IMR-90 (cell line): ENCODE data around the gene DHRS3. TPM values are rescaled to one million over a fixed set of nuclear protein-coding genes. Genes with fewer than 3 reads are reported as not detected.
A peak's percentile ranks its signal among the peaks of the same experiment; 100 is the strongest.

Source experiments
- ATAC-seq: fragments of 200-7000 bp; cut with Tn5 transposase; 2 replicates; pipeline ENCODE4 v1.9.1; 2020; ENCODE audit warnings: low read depth, mild to moderate bottlenecking, moderate library complexity
- BruUV-seq: library from RNA; stranded (reverse); fragments of 400-500 nt; replicated peaks from 2 replicates; lab custom pipeline; 2021; lab: Mats Ljungman, UMichigan
- CTCF ChIA-PET: fragments of 300-600 bp; formaldehyde crosslinking; extraction: SDS; loops from one replicate; lab custom pipeline; 2021; ENCODE audit warnings: antibody characterized with exemption; lab: Yijun Ruan, JAX
- POLR2A ChIA-PET: fragments of 300-600 bp; sonication (Branson Sonifier 250); formaldehyde crosslinking; loops from one replicate; lab custom pipeline; 2022; ENCODE audit warnings: antibody characterized with exemption; ENCODE audit not compliant: unreplicated experiment; lab: Charles Lee
- DNase-seq: peaks from one replicate; pipeline ENCODE4 v3.0.0; 2013
- H2AFZ ChIP-seq: replicated peaks from 2 replicates; pipeline ENCODE3; 2013; ENCODE audit warnings: low read length, mild to moderate bottlenecking; ENCODE audit not compliant: poor library complexity
- H2AK5ac ChIP-seq: 2 replicates; pipeline ENCODE4 v1.6.1; 2013; ENCODE audit warnings: low read depth, low read length, inconsistent platforms
- H2AK9ac ChIP-seq: replicated peaks from 2 replicates; pipeline ENCODE3; 2013; ENCODE audit warnings: mild to moderate bottlenecking, low read depth, low read length, moderate library complexity; ENCODE audit not compliant: poor library complexity
- H2BK120ac ChIP-seq: 2 replicates; pipeline ENCODE4 v1.6.1; 2013; ENCODE audit warnings: low read depth, low read length, inconsistent platforms
- H2BK15ac ChIP-seq: 3 replicates; pipeline ENCODE4 v1.6.1; 2013; ENCODE audit warnings: low read depth, low read length, inconsistent platforms
- H2BK20ac ChIP-seq: 2 replicates; pipeline ENCODE4 v1.6.1; 2013; ENCODE audit warnings: low read depth, mild to moderate bottlenecking, inconsistent platforms, low read length, moderate library complexity
- H2BK5ac ChIP-seq: 2 replicates; pipeline ENCODE4 v1.6.1; 2013; ENCODE audit warnings: mild to moderate bottlenecking, low read depth, low read length, inconsistent platforms; ENCODE audit not compliant: poor library complexity, severe bottlenecking
- H3K14ac ChIP-seq: replicated peaks from 2 replicates; pipeline ENCODE4 v1.6.1; 2013; ENCODE audit warnings: low read depth, low read length, inconsistent platforms
- H3K18ac ChIP-seq: 2 replicates; pipeline ENCODE4 v1.6.1; 2013; ENCODE audit warnings: low read depth, low read length, control low read depth
- H3K23ac ChIP-seq: 2 replicates; pipeline ENCODE4 v1.6.1; 2013; ENCODE audit warnings: low read depth, low read length, inconsistent platforms
- H3K27ac ChIP-seq: 2 replicates; pipeline ENCODE4 v1.5.1; 2013; ENCODE audit warnings: mild to moderate bottlenecking, control low read depth, low read length; ENCODE audit not compliant: insufficient read depth
- H3K27me3 ChIP-seq: 2 replicates; pipeline ENCODE4 v1.6.1; 2013; ENCODE audit warnings: low read length; ENCODE audit not compliant: control insufficient read depth, insufficient read depth
- H3K36me3 ChIP-seq: 2 replicates; pipeline ENCODE4 v1.6.1; 2013; ENCODE audit warnings: low read length, mixed read lengths; ENCODE audit not compliant: control insufficient read depth, insufficient read depth
- H3K4ac ChIP-seq: 2 replicates; pipeline ENCODE4 v1.6.1; 2013; ENCODE audit warnings: low read depth, low read length, inconsistent platforms
- H3K4me1 ChIP-seq: 2 replicates; pipeline ENCODE4 v1.6.1; 2013; ENCODE audit warnings: low read length, mixed read lengths; ENCODE audit not compliant: control insufficient read depth, insufficient read depth
- H3K4me2 ChIP-seq: 2 replicates; pipeline ENCODE4 v1.6.1; 2013; ENCODE audit warnings: low read depth, mild to moderate bottlenecking, control low read depth, low read length, moderate library complexity
- H3K4me3 ChIP-seq: 2 replicates; pipeline ENCODE4 v1.5.1; 2013; ENCODE audit warnings: low read depth, mild to moderate bottlenecking, control low read depth, low read length, moderate library complexity; ENCODE audit not compliant: insufficient read depth
- H3K56ac ChIP-seq: 2 replicates; pipeline ENCODE4 v1.6.1; 2013; ENCODE audit warnings: low read length, inconsistent platforms; ENCODE audit not compliant: insufficient read depth; ENCODE audit errors: extremely low read depth
- H3K79me1 ChIP-seq, 2 experiments: 2 replicates each; pipeline ENCODE4 v1.6.1; 2013; ENCODE audit warnings: low read length in 2 of 2, inconsistent platforms in 1 of 2, low read depth in 1 of 2
- H3K9ac ChIP-seq: 2 replicates; pipeline ENCODE4 v1.6.1; 2013; ENCODE audit warnings: low read depth, low read length, control low read depth
- H3K9me1 ChIP-seq: 2 replicates; pipeline ENCODE4 v1.6.1; 2013; ENCODE audit warnings: low read length, inconsistent platforms; ENCODE audit not compliant: insufficient read depth
- H3K9me3 ChIP-seq: 2 replicates; pipeline ENCODE4 v1.6.1; 2013; ENCODE audit warnings: low read length; ENCODE audit not compliant: control insufficient read depth, insufficient read depth
- H4K20me1 ChIP-seq: 2 replicates; pipeline ENCODE4 v1.6.1; 2013; ENCODE audit warnings: low read length, inconsistent platforms; ENCODE audit not compliant: insufficient read depth
- H4K5ac ChIP-seq: 2 replicates; pipeline ENCODE4 v1.6.1; 2013; ENCODE audit warnings: mild to moderate bottlenecking, low read depth, low read length, control low read depth
- H4K8ac ChIP-seq, 2 experiments: 2 replicates each; pipeline ENCODE4 v1.6.1; 2013; ENCODE audit warnings: low read depth in 2 of 2, low read length in 2 of 2, control low read depth in 1 of 2, inconsistent platforms in 1 of 2
- H4K91ac ChIP-seq: 2 replicates; pipeline ENCODE4 v1.6.1; 2013; ENCODE audit warnings: low read depth, low read length, inconsistent platforms; ENCODE audit not compliant: insufficient read depth
- CEBPB ChIP-seq: IDR thresholded peaks from 2 replicates; pipeline ENCODE4 v1.6.1; 2012; ENCODE audit warnings: low read depth, low read length, improper control_type of control experiment
- CHD1 ChIP-seq: IDR thresholded peaks from 2 replicates; pipeline ENCODE4 v1.6.1; 2012; ENCODE audit warnings: low read depth, low read length, improper control_type of control experiment
- CTCF ChIP-seq: conservative IDR thresholded peaks from 2 replicates; pipeline ENCODE4 v1.5.1; 2012; ENCODE audit warnings: mild to moderate bottlenecking, low read depth, low read length, improper control_type of control experiment
- MAZ ChIP-seq: IDR thresholded peaks from 2 replicates; pipeline ENCODE4 v1.6.1; 2012; ENCODE audit warnings: low read depth, mild to moderate bottlenecking, low read length, improper control_type of control experiment, moderate library complexity, borderline replicate concordance
- MXI1 ChIP-seq: IDR thresholded peaks from 2 replicates; pipeline ENCODE4 v1.6.1; 2012; ENCODE audit warnings: low read depth, mild to moderate bottlenecking, low read length, moderate library complexity, borderline replicate concordance
- RCOR1 ChIP-seq: IDR thresholded peaks from 2 replicates; pipeline ENCODE4 v1.6.1; 2012; ENCODE audit warnings: mild to moderate bottlenecking, low read length, improper control_type of control experiment; ENCODE audit not compliant: insufficient replicate concordance
- WGBS, 2 experiments: methylation state at CpG; one replicate each; pipeline versions ENCODE4 v1.1.5 to v1.1.7; 2013; ENCODE audit warnings: missing lambda C conversion rate in 2 of 2; ENCODE audit not compliant: insufficient read length in 1 of 2; ENCODE audit errors: extremely low coverage in 2 of 2; 5-methylcytosine and 5-hydroxymethylcytosine counted together
- dilution Hi-C: fragments of 300-500 bp; cut with HindIII; formaldehyde crosslinking; loops from one replicate; pipeline ENCODE4 v1.14.3; 2018; ENCODE audit warnings: low sequenced_read_pairs; ENCODE audit not compliant: unreplicated experiment
- in situ Hi-C: fragments of 300-500 bp; cut with MboI; formaldehyde crosslinking; loops from 3 replicates; pipeline ENCODE4 v1.14.3; 2019; ENCODE audit warnings: low sequenced_read_pairs, inconsistent platforms, mixed read lengths
- intact Hi-C: fragments of 100-400 bp; cut with micrococcal nuclease; formaldehyde crosslinking; loops from 2 replicates; pipeline ENCODE4 v1.10.0; 2022
- polyA plus RNA-seq, 3 experiments: library from polyadenylated mRNA; depleted of rRNA; stranded (reverse); fragments of >200 nt; gene quantifications; 2 replicates each; pipeline ENCODE4 v1.2.3, GENCODE V29; 2012; ENCODE audit warnings: low replicate concordance in 1 of 3
- total RNA-seq: library from RNA; depleted of rRNA; stranded (reverse); fragments of >200 nt; gene quantifications from 2 replicates; pipeline ENCODE4 v1.2.3, GENCODE V29; 2012
- TF ChIP-seq, protein P1 (sequence below): fragments of 150-350 bp; IDR thresholded peaks from 2 replicates; pipeline ENCODE4 v1.6.1; 2017; ENCODE audit warnings: mild to moderate bottlenecking, antibody characterized with exemption, low read length, low read depth

Gene DHRS3
- total and polyA plus RNA-seq, 2 of the 4 experiments (the other 2 are of a cell fraction), result 11.2 to 14.5 TPM

DNA sequence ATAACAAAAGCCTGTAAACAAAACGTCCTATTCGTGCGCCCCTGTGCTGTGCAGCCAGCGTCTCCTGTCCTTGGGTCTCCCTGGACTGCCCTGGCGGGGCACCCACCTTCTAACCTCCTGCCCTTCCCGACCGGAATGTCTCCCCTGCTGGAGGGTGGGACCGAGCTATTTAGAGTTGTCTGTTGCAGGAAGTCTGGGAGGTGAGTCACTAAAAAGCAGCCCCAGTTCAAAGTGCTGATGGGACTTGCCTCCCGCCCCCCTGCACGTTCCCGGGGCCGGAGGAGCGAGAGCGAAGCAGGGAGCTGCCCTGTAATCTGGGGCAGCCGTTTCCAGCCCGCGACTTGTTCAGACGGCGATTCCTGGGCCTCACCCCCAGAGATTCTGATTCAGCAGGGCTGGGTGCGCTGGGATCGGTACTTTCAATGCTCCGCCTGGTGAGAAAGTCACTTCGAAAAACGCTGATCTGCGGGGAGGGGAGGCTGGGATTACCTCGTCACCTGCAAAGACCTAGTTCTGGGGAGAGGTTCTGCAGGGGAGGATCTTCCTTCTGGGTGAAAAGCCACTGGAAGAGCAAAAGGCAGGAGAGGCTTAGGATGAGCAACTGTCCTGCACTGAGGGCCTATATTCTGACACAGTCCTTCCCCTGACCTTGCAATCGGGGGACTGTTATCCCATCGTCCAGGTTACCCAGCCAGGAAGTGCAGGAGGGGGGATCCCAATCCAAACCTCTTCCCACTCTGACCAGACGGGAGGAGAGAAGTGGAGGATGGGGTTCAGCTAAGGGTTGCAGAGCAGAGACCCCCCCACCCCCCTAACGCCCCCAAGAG lies 1.2 kb upstream of the DHRS3 start (continued):
- TF ChIP-seq, protein P1, sequence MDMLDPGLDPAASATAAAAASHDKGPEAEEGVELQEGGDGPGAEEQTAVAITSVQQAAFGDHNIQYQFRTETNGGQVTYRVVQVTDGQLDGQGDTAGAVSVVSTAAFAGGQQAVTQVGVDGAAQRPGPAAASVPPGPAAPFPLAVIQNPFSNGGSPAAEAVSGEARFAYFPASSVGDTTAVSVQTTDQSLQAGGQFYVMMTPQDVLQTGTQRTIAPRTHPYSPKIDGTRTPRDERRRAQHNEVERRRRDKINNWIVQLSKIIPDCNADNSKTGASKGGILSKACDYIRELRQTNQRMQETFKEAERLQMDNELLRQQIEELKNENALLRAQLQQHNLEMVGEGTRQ, result no peak
- TF ChIP-seq MXI1, result no peak

DNA sequence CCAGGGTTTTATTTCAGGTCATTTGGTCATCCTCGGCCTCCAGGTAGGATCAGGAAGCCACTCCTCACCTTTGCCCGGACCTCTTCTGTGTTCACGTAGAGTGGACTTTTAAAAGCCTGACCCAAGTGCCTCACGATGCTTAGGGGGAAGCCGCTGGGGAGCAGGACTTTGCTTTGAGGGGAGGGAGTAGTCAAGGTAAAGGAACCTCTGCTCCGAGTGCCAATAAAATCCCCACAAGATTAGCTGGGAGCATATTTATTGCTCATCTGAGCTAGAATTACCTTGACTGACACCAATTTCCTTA lies 603 bp upstream of the DHRS3 start:
- Histone ChIP-seq H2AK5ac (peak overlapping the region; percentile 85), H2AK9ac (peak overlapping the region; percentile 77), H3K27ac (peak overlapping the region; percentile 87), H4K8ac (peak overlapping the region; percentile 85 to 90), H3K56ac (peak overlapping the region; percentile 68; the same call in 1 of the 2 replicates), H3K36me3 (no peaks in the 10 kb centered on the region), H3K4me3 (peak overlapping the region; percentile 66), H2BK5ac (peak overlapping the region; percentile 86), H3K27me3 (no peaks in the 10 kb centered on the region), H3K9me1 (no peaks in the 10 kb centered on the region), H4K20me1 (no peaks in the 10 kb centered on the region), H2BK120ac (peak overlapping the region; percentile 91), H2BK15ac (peak overlapping the region; percentile 71; the same call in 2 of the 3 replicates), H3K18ac (peak overlapping the region; percentile 77), H3K14ac (peak overlapping the region; percentile 94), H2AFZ (peak overlapping the region; percentile 90), H3K4ac (peak overlapping the region; percentile 95), H2BK20ac (peak overlapping the region; percentile 64), H3K79me1 (peaks cover 3 to 20% of the 10 kb centered on the region in 2 experiments; a peak in 2 of 4 replicates), H4K91ac (peak overlapping the region; percentile 96), H3K4me2 (peak overlapping the region; percentile 76), H3K4me1 (peaks cover 21% of the 10 kb centered on the region), H3K9me3 (no peaks in the 10 kb centered on the region), H3K23ac (peak overlapping the region; percentile 98), H3K9ac (peak overlapping the region; percentile 74), H4K5ac (peak overlapping the region; percentile 83)
- CTCF ChIA-PET, result interaction anchor here (0.9 to 2.4 kb wide), 5 partner anchors 17 to 305 kb away, joined by 3 to 6 read pairs (median 4); no protein-coding TSS in a partner anchor
- intact Hi-C loops, result loop anchor here (1.0 to 5.0 kb wide), 4 partner anchors 22 to 156 kb away; no protein-coding TSS in a partner anchor
- no TSS peak for BruUV-seq
- dilution Hi-C loops, result no loop called here
- no CpG with 5 or more reads among the region's 6 CpGs for WGBS, 2 experiments
- POLR2A ChIA-PET, result interaction anchor here (0.6 kb wide), 1 partner anchor 14 kb away, joined by 4 read pairs; no protein-coding TSS in a partner anchor
- TF ChIP-seq RCOR1 (no peak), CHD1 (0 out of 2 replicates have a peak, but pooled peaks have one; percentile 28), MXI1 (no peak), CEBPB (no peak), MAZ (no peak), CTCF (no peak)
- TF ChIP-seq, protein P1, result no peak
- in situ Hi-C loops, result loop anchor here (5.0 to 25.0 kb wide), 3 partner anchors 64 to 306 kb away; no protein-coding TSS in a partner anchor
- ATAC-seq (no peak), DNase-seq (no peak)
